ENCODE measurements around the gene FAM186B. TPM values are rescaled to one million over a fixed set of nuclear protein-coding genes. Genes with fewer than 3 reads are reported as not detected.

The FAM186B gene
- total RNA-seq, 3 donors from 2014 or later: 0.59 to 0.98 (median 0.96) TPM

- peaks cover 0 to 10% of the 10 kb centered on the region in 2 donors for H3K4me1 ChIP-seq
- H3K9me3 ChIP-seq: no peaks in the 10 kb centered on the region
- DNase-seq (ENCODE audit: low spot score in 2 of 2): no peak
- peaks cover 15% of the 10 kb centered on the region for H3K36me3 ChIP-seq
- no peak overlapping the region for H3K4me3 ChIP-seq
- intact Hi-C loops (cut with DNase I; ENCODE audit: low total_unique reads): no loop called here
- TF ChIP-seq POLR2A (IDR thresholded peaks at IDR 0.05): no peak
- TF ChIP-seq POLR2AphosphoS5 (IDR thresholded peaks at IDR 0.05): no peak
- TF ChIP-seq CTCF (IDR thresholded peaks at IDR 0.05): no peak
- no peaks in the 10 kb centered on the region for H3K27me3 ChIP-seq
- no peak overlapping the region for H3K27ac ChIP-seq
Observed at GRCh38 chr12:49564686-49565405, 40.6 kb downstream of the FAM186B start.

GRCh38 chr12:49563951-49564685, 41.3 kb downstream of the FAM186B start:
- DNase-seq (ENCODE audit: low spot score in 2 of 2): no peak
- H3K27ac ChIP-seq: no peak overlapping the region
- H3K4me1 ChIP-seq: peaks cover 0 to 10% of the 10 kb centered on the region in 2 donors
- H3K36me3 ChIP-seq: peaks cover 18% of the 10 kb centered on the region
- intact Hi-C loops (cut with DNase I; ENCODE audit: low total_unique reads): no loop called here
- H3K4me3 ChIP-seq: no peak overlapping the region
- H3K9me3 ChIP-seq: no peaks in the 10 kb centered on the region
- TF ChIP-seq POLR2A (IDR thresholded peaks at IDR 0.05): no peak
- TF ChIP-seq POLR2AphosphoS5 (IDR thresholded peaks at IDR 0.05): no peak
- no peak for TF ChIP-seq CTCF (IDR thresholded peaks at IDR 0.05)
- H3K27me3 ChIP-seq: no peaks in the 10 kb centered on the region

DNA sequence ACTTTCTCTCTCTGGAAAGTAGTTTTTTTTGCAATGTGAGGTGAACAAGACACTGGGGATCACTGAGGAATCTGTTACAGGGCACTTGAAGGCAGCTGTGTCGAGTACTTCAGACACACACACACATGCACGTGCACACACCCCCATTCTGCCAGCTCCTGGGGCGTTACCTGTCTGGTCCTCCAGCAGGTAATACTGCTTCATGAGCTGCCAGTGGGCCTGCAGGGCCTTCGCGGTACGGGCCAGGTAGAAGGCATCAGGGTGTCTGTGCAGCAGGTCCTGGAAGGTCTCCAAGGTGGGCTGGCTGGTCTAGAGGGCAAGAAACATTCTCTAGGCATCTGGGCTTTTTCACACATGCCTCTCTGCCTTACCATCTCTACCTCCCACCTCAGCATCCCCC, 42.6 kb downstream of the FAM186B start:
- Histone ChIP-seq H3K27me3 (no peaks in the 10 kb centered on the region), H3K36me3 (peaks cover 18% of the 10 kb centered on the region), H3K4me3 (no peak overlapping the region), H3K4me1 (peaks cover 0 to 10% of the 10 kb centered on the region in 2 donors), H3K27ac (no peak overlapping the region), H3K9me3 (no peaks in the 10 kb centered on the region)
- DNase-seq (ENCODE audit: low spot score in 2 of 2): no peak
- intact Hi-C loops (cut with DNase I; ENCODE audit: low total_unique reads): no loop called here
- no peak for TF ChIP-seq CTCF (IDR thresholded peaks at IDR 0.05)
- TF ChIP-seq POLR2AphosphoS5 (IDR thresholded peaks at IDR 0.05): no peak
- no peak for TF ChIP-seq POLR2A (IDR thresholded peaks at IDR 0.05)

- intact Hi-C loops (cut with DNase I; ENCODE audit: low total_unique reads): no loop called here
- TF ChIP-seq CTCF (IDR thresholded peaks at IDR 0.05) (no peak), POLR2A (IDR thresholded peaks at IDR 0.05) (no peak), POLR2AphosphoS5 (IDR thresholded peaks at IDR 0.05) (no peak)
- Histone ChIP-seq H3K27me3 (no peaks in the 10 kb centered on the region), H3K4me3 (no peak overlapping the region), H3K9me3 (no peaks in the 10 kb centered on the region), H3K4me1 (peaks cover 0 to 10% of the 10 kb centered on the region in 2 donors), H3K27ac (no peak overlapping the region), H3K36me3 (peaks cover 18% of the 10 kb centered on the region)
- DNase-seq (ENCODE audit: low spot score in 2 of 2): no peak
Observed at GRCh38 chr12:49562233-49562632, 43.2 kb downstream of the FAM186B start.

GRCh38 chr12:49560695-49561094, 44.7 kb downstream of the FAM186B start:
- intact Hi-C loops (cut with DNase I; ENCODE audit: low total_unique reads): no loop called here
- Histone ChIP-seq H3K36me3 (peaks cover 18% of the 10 kb centered on the region), H3K4me3 (no peak overlapping the region), H3K27me3 (no peaks in the 10 kb centered on the region), H3K9me3 (no peaks in the 10 kb centered on the region), H3K4me1 (no peaks in the 10 kb centered on the region), H3K27ac (no peak overlapping the region)
- TF ChIP-seq POLR2AphosphoS5 (IDR thresholded peaks at IDR 0.05) (no peak), CTCF (IDR thresholded peaks at IDR 0.05) (no peak), POLR2A (IDR thresholded peaks at IDR 0.05) (no peak)
- DNase-seq (ENCODE audit: low spot score in 2 of 2): no peak
